Measurements from ENCODE around the gene PARVB. TPM values are rescaled to one million over a fixed set of nuclear protein-coding genes. Genes with fewer than 3 reads are reported as not detected.

The PARVB gene
- total and polyA plus RNA-seq, 2 of the 8 experiments (the other 6 are each of a cell fraction or from before 2014, with no cell fraction given): 14.5 to 18.6 TPM

- H4K20me1 ChIP-seq (replicated peaks in 1 of 2; ENCODE audit: control insufficient read depth in 1 of 2, insufficient read depth in 2 of 2, low read length in 2 of 2): no peaks in the 10 kb centered on the region
- no peak overlapping the region for H3K4me2 ChIP-seq (ENCODE audit: insufficient read depth in 1 of 2, low read depth in 2 of 2, low read length in 2 of 2)
- H3K23me2 ChIP-seq (ENCODE audit: low read depth, low read length): no peaks in the 10 kb centered on the region
- H2AFZ ChIP-seq (ENCODE audit: low read length): no peak overlapping the region
- no peak overlapping the region for H2BK15ac ChIP-seq (ENCODE audit: low read length)
- no peaks in the 10 kb centered on the region for H3K27me3 ChIP-seq (replicated peaks in 1 of 4; ENCODE audit: control insufficient read depth in 3 of 4, extremely low read depth in 1 of 4, insufficient read depth in 3 of 4, low read length in 3 of 4)
- H3K9ac ChIP-seq (replicated peaks in 1 of 4; ENCODE audit: extremely low read depth in 1 of 4, low read depth in 3 of 4, low read length in 3 of 4): no peak overlapping the region
- no peaks in the 10 kb centered on the region for H3K79me1 ChIP-seq (ENCODE audit: low read depth, low read length)
- H3K18ac ChIP-seq (ENCODE audit: extremely low read depth, low read length): no peak overlapping the region
- H2BK120ac ChIP-seq (replicated peaks; ENCODE audit: low read depth, low read length): no peak overlapping the region
- H4K91ac ChIP-seq (replicated peaks; ENCODE audit: insufficient read length, low read length): peak overlapping the region; percentile 64
- H3K79me2 ChIP-seq (ENCODE audit: control insufficient read depth in 1 of 2, insufficient read depth in 2 of 2, low read length in 2 of 2): no peaks in the 10 kb centered on the region
- WGBS, 2 experiments (ENCODE audit: extremely low coverage in 1 of 2, insufficient coverage in 1 of 2, insufficient read length in 1 of 2, insufficient replicate concordance in 2 of 2, low coverage in 1 of 2, low lambda C conversion rate in 2 of 2, missing lambda C conversion rate in 1 of 2): 96% methylated on average over 11 of the region's 11 CpGs; no CpG with 5 or more reads in 1 of the 2 experiments
- no peak overlapping the region for H2AK5ac ChIP-seq (ENCODE audit: low read depth, low read length)
- H3K27ac ChIP-seq (ENCODE audit: low read depth, low read length): no peak overlapping the region
- H4K8ac ChIP-seq (ENCODE audit: extremely low read depth, insufficient read depth, low read length): no peak overlapping the region
- peak overlapping the region; percentile 76 for H3K4ac ChIP-seq (replicated peaks; ENCODE audit: insufficient read length, low read depth, low read length)
- DNase-seq (ENCODE audit: low read depth in 1 of 2, low spot score in 2 of 2) (no peak), FAIRE-seq (no peak)
- ChIA-PET POLR2A (ENCODE audit: partially characterized antibody) (interaction anchor here (0.8 to 1.3 kb wide), 2 partner anchors 8 to 11 kb away, joined by 3 to 5 read pairs; no protein-coding TSS in a partner anchor), CTCF (ENCODE audit: partially characterized antibody) (interaction anchor here (0.6 to 1.6 kb wide), 4 partner anchors 17 to 255 kb away, joined by 3 to 4 read pairs (median 3); partner anchors contain the start of gene PARVG)
- H2BK20ac ChIP-seq (ENCODE audit: low read length): no peak overlapping the region
- no peak overlapping the region for H3K56ac ChIP-seq (replicated peaks; ENCODE audit: insufficient read length, low read depth, low read length)
- H2BK5ac ChIP-seq (ENCODE audit: low read depth, low read length): 0 out of 2 replicates have a peak overlapping the region, but pooled peaks have one; percentile 52
- no peak overlapping the region for H3K4me3 ChIP-seq (ENCODE audit: extremely low read depth in 1 of 4, insufficient read depth in 2 of 4, low read depth in 3 of 4, low read length in 4 of 4)
- no peaks in the 10 kb centered on the region for H3K9me3 ChIP-seq (ENCODE audit: insufficient read depth in 2 of 2, low read depth in 1 of 2, low read length in 1 of 2)
- no peaks in the 10 kb centered on the region for H3K36me3 ChIP-seq (ENCODE audit: control insufficient read depth in 2 of 4, insufficient read depth in 4 of 4, low read length in 3 of 4)
- peaks cover 0 to 9% (median under 1%) of the 10 kb centered on the region in 4 experiments; a peak in 2 of 7 replicates for H3K4me1 ChIP-seq (replicated peaks in 1 of 4; ENCODE audit: control insufficient read depth in 3 of 4, insufficient read depth in 4 of 4, low read length in 3 of 4)
- H4K5ac ChIP-seq (ENCODE audit: insufficient read length, low read depth, low read length): no peak overlapping the region
- no peak overlapping the region for H2BK12ac ChIP-seq (ENCODE audit: low read depth, low read length)
- H3K23ac ChIP-seq (ENCODE audit: insufficient read length): no peak overlapping the region
- no peak overlapping the region for H3K14ac ChIP-seq (ENCODE audit: insufficient read length)
- TF ChIP-seq EP300 (IDR thresholded peaks at IDR 0.05; ENCODE audit: borderline replicate concordance in 1 of 2, low read depth in 2 of 2, low read length in 2 of 2) (no peak), JUN (IDR thresholded peaks at IDR 0.05; ENCODE audit: low read depth, low read length) (no peak), CREB1 (IDR thresholded peaks at IDR 0.05) (no peak), GTF2F1 (IDR thresholded peaks at IDR 0.05; ENCODE audit: borderline replicate concordance, low read depth, low read length) (no peak), JUND (IDR thresholded peaks at IDR 0.05; ENCODE audit: low read length) (no peak), ZNF274 (IDR thresholded peaks at IDR 0.05; ENCODE audit: borderline replicate concordance, extremely low read depth, low read length) (no peak), POLR2A (IDR thresholded peaks at IDR 0.05; ENCODE audit: control extremely low read depth in 1 of 2, low read depth in 2 of 2, low read length in 2 of 2) (no peak), PHF8 (conservative IDR thresholded peaks at IDR 0.05; ENCODE audit: low read depth, low read length) (no peak), KDM1A (IDR thresholded peaks at IDR 0.05; ENCODE audit: borderline replicate concordance, low read length) (no peak), POU5F1 (IDR thresholded peaks at IDR 0.05; ENCODE audit: low read depth, low read length) (no peak), EZH2 (IDR thresholded peaks at IDR 0.05; ENCODE audit: low read depth, low read length, severe bottlenecking) (no peak)
- TF ChIP-seq, protein P1, sequence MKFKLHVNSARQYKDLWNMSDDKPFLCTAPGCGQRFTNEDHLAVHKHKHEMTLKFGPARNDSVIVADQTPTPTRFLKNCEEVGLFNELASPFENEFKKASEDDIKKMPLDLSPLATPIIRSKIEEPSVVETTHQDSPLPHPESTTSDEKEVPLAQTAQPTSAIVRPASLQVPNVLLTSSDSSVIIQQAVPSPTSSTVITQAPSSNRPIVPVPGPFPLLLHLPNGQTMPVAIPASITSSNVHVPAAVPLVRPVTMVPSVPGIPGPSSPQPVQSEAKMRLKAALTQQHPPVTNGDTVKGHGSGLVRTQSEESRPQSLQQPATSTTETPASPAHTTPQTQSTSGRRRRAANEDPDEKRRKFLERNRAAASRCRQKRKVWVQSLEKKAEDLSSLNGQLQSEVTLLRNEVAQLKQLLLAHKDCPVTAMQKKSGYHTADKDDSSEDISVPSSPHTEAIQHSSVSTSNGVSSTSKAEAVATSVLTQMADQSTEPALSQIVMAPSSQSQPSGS (IDR thresholded peaks at IDR 0.05; ENCODE audit: low read length): no peak
These were observed 139.9 kb downstream of the PARVB start for GRCh38 chr22:44164031-44164430.
